ENCODE results near the gene MCC. TPM values are rescaled to one million over a fixed set of nuclear protein-coding genes. Genes with fewer than 3 reads are reported as not detected.

MCC gene
- total RNA-seq, 1 experiment from 2014 or later, result 0.10 TPM

DNA sequence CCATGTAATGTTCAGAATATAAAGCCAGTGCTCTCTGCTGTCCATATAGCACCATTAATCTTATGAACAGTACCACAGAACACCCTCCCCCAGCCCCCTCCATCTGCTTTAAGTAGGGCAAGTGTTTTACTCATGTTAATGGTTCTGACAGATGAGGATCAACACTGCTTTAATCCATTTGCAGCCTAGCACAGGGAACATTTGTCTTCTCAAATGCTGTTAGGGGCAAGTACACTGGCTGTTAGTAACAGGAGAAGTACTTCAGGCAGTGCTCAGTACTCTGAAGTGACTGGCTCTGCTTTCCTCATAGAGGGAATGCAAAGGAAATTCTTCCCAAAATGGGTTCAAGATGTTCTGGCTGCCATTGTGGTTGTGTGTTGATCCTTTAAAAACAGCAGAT is 309.1 kb downstream of the MCC start:
- in situ Hi-C loops (cut with HindIII; ENCODE audit: low sequenced_read_pairs), result no loop called here
- no peak for DNase-seq (ENCODE audit: low spot score)

- in situ Hi-C loops (cut with HindIII; ENCODE audit: low sequenced_read_pairs), result no loop called here
- no peak for DNase-seq (ENCODE audit: low spot score)
These were observed 310.0 kb downstream of the MCC start for GRCh38 chr5:113178073-113178779.

GRCh38 chr5:113177225-113177624 is 311.0 kb downstream of the MCC start:
- in situ Hi-C loops (cut with HindIII; ENCODE audit: low sequenced_read_pairs), result no loop called here
- DNase-seq (ENCODE audit: low spot score), result no peak

- in situ Hi-C loops (cut with HindIII; ENCODE audit: low sequenced_read_pairs), result no loop called here
- no peak for DNase-seq (ENCODE audit: low spot score)
These were observed 311.5 kb downstream of the MCC start for GRCh38 chr5:113176734-113177133.

- in situ Hi-C loops (cut with HindIII; ENCODE audit: low sequenced_read_pairs), result no loop called here
- no peak for DNase-seq (ENCODE audit: low spot score)
These were observed 312.1 kb downstream of the MCC start for GRCh38 chr5:113176196-113176595.

DNA sequence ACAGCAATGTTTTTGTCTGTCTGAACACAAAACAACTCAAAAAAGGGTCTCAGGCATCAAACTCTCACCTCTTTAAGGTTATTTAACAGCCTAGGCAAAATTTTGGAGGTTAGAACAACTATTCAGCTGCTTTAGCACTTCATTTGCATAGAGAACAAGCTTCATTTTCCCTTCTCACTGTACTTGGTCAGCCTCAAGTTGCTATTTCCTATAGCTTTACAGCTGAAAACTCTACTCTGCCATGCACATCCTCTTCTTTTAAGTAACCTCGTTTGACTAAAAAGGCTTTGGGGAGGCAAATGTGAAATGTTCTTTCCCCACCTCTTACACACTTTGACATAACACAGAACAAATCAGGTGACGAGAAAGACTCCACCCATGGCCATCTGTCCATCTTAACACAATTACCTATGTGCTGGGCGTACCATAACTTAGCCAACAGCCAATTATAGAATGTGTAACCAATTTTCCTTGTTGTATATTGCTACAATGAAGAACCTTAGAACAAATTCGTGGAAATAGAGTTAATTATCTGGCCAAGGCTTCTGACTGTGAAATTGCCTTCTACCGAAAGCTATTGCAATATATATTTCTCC is 315.9 kb downstream of the MCC start:
- DNase-seq (ENCODE audit: low spot score), result no peak
- in situ Hi-C loops (cut with HindIII; ENCODE audit: low sequenced_read_pairs), result no loop called here

GRCh38 chr5:113171520-113171919 is 316.7 kb downstream of the MCC start:
- in situ Hi-C loops (cut with HindIII; ENCODE audit: low sequenced_read_pairs), result no loop called here
- DNase-seq (ENCODE audit: low spot score), result no peak

GRCh38 chr5:113170707-113171106 is 317.5 kb downstream of the MCC start:
- no peak for DNase-seq (ENCODE audit: low spot score)
- in situ Hi-C loops (cut with HindIII; ENCODE audit: low sequenced_read_pairs), result no loop called here

- in situ Hi-C loops (cut with HindIII; ENCODE audit: low sequenced_read_pairs), result no loop called here
- no peak for DNase-seq (ENCODE audit: low spot score)
These were observed 318.5 kb downstream of the MCC start for GRCh38 chr5:113169720-113170119.

DNA sequence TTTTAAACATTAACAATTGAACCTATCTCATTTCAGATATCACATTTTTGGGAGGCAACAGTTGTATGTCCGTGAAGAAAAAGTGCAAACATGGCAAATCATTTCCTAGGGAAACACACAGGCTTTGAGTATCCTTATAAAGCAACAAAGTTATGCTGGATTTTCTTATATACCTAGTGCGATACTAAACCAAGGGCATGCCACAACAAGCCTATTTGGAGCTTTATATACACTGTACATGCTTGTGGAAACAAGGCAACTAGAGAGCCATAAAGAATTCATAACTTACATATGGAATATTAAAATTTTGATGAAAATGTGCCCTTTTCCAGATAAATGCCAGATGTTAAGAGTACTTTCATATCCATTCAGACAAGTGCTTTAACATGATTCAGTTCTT is 320.3 kb downstream of the MCC start:
- no peak for DNase-seq (ENCODE audit: low spot score)

GRCh38 chr5:113166852-113167366 is 321.3 kb downstream of the MCC start:
- in situ Hi-C loops (cut with HindIII; ENCODE audit: low sequenced_read_pairs), result no loop called here
- DNase-seq (ENCODE audit: low spot score), result no peak

More for the DNA sequence above, 320.3 kb downstream of the MCC start:
- in situ Hi-C loops (cut with HindIII; ENCODE audit: low sequenced_read_pairs), result no loop called here

DNA sequence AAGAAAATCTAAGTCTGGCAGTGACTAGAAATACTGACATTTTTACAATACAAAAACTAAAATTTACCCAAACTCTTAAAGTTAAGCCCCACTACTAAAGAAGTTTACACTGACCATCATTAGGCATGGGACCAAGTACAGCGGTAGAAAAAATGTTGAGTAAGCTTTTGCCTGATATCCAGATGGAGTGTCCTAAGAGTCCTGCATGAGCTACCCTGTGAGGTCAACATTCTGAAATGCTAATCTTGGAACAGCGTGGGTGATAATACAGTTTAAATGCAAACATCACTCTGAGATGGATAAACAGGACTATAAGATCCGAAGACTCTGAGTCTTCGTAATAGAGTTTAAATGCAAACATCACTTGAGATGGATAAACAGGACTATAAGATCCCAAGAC is 322.0 kb downstream of the MCC start:
- no peak for DNase-seq (ENCODE audit: low spot score)
- in situ Hi-C loops (cut with HindIII; ENCODE audit: low sequenced_read_pairs), result no loop called here

DNA sequence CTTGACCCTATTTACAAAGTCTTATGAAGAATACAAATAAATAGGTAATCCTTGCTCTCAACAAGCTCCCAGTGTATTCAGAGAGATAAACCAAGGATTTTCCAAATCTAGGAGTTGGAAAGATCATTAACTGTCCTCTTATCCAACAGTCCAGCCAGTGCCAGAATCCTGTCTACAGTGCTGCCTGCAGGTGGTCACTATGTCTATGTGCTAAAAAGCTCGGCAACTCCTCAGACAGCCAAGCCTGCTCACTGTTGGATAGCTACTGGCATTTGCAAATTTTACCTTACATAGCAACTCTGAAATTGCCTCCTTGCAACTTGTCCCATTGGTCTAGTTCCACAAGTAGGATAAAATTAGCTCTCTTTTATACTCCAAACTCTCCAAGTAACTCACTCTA is 324.2 kb downstream of the MCC start:
- in situ Hi-C loops (cut with HindIII; ENCODE audit: low sequenced_read_pairs), result no loop called here
- DNase-seq (ENCODE audit: low spot score), result peak; percentile 61

DNA sequence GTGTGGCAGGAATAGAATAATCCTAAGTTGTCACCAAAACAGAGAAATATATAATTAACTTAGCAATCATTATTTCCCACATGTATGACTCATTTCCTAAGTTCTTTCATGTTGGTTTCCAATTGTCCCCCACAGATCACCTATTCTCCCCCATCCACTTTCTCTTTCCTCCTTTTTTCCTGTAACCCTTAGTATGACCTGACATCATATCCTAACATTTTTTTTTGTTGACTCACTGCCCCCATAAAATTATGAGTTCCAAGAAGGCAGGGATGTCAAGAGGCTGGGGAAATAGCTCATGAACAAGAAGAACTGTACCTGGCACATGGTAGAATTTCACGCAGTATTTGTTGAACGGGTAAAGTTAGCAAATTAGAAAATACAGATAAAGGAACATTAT is 324.9 kb downstream of the MCC start:
- DNase-seq (ENCODE audit: low spot score), result no peak
- in situ Hi-C loops (cut with HindIII; ENCODE audit: low sequenced_read_pairs), result no loop called here

GRCh38 chr5:113162770-113163169 is 325.5 kb downstream of the MCC start:
- in situ Hi-C loops (cut with HindIII; ENCODE audit: low sequenced_read_pairs), result no loop called here
- no peak for DNase-seq (ENCODE audit: low spot score)

GRCh38 chr5:113162208-113162607 is 326.0 kb downstream of the MCC start:
- in situ Hi-C loops (cut with HindIII; ENCODE audit: low sequenced_read_pairs), result no loop called here
- no peak for DNase-seq (ENCODE audit: low spot score)

GRCh38 chr5:113161806-113162205 is 326.4 kb downstream of the MCC start:
- in situ Hi-C loops (cut with HindIII; ENCODE audit: low sequenced_read_pairs), result no loop called here
- no peak for DNase-seq (ENCODE audit: low spot score)

DNA sequence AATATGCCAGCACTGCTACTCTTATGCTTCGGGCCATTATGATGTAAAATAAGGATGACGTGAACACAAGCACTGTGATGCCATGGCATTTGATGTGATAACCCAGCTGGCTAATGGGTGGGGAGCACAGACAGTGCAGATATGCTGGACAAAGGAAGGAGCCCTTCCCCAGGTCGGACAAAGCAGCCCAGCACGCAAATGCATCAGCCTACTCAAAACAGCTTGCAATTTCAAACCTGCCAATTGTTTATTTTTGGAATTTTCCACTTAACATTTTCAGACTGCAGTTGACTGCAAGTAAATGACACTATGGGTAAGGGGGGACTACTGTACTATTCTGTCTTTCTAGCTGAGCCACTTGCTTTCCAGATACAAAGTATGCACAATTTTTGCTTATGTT is 330.4 kb downstream of the MCC start:
- no peak for DNase-seq (ENCODE audit: low spot score)
- in situ Hi-C loops (cut with HindIII; ENCODE audit: low sequenced_read_pairs), result no loop called here

GRCh38 chr5:113156271-113156877 is 331.9 kb downstream of the MCC start:
- in situ Hi-C loops (cut with HindIII; ENCODE audit: low sequenced_read_pairs), result no loop called here
- peak; percentile 17 for DNase-seq (ENCODE audit: low spot score)

GRCh38 chr5:113153512-113154097 is 334.6 kb downstream of the MCC start:
- DNase-seq (ENCODE audit: low spot score), result no peak
- in situ Hi-C loops (cut with HindIII; ENCODE audit: low sequenced_read_pairs), result no loop called here
